ENCODE results near the gene PTPRR.

The PTPRR gene

GRCh38 chr12:70638639-70639360 is 281.7 kb downstream of the PTPRR start:
- no peak for DNase-seq

- no peak for DNase-seq
Observed at GRCh38 chr12:70637303-70638085, 283.0 kb downstream of the PTPRR start, which contains the start of gene PTPRB. Gene PTPRB, minus strand, starts transcription at chr12:70637429. Its CDS starts 34 bp downstream, at chr12:70637395.

GRCh38 chr12:70635755-70636154 is 284.8 kb downstream of the PTPRR start:
- no peak for DNase-seq

- DNase-seq, result no peak
Observed at GRCh38 chr12:70628701-70629480, 291.6 kb downstream of the PTPRR start.

GRCh38 chr12:70627677-70628076 is 292.9 kb downstream of the PTPRR start:
- DNase-seq, result no peak

GRCh38 chr12:70626180-70626579 is 294.4 kb downstream of the PTPRR start:
- no peak for DNase-seq

GRCh38 chr12:70619471-70620152 is 300.9 kb downstream of the PTPRR start:
- no peak for DNase-seq

GRCh38 chr12:70618371-70618770 is 302.2 kb downstream of the PTPRR start:
- no peak for DNase-seq

- DNase-seq, result no peak
Observed at GRCh38 chr12:70617450-70617849, 303.1 kb downstream of the PTPRR start.

- no peak for DNase-seq
Observed at GRCh38 chr12:70615174-70615866, 305.2 kb downstream of the PTPRR start.

- DNase-seq, result no peak
Observed at GRCh38 chr12:70609739-70610491, 310.6 kb downstream of the PTPRR start.

- DNase-seq, result no peak
Observed at GRCh38 chr12:70609203-70609602, 311.3 kb downstream of the PTPRR start.

- no peak for DNase-seq
Observed at GRCh38 chr12:70608184-70608583, 312.4 kb downstream of the PTPRR start.

- DNase-seq, result no peak
Observed at GRCh38 chr12:70607107-70607506, 313.4 kb downstream of the PTPRR start.

GRCh38 chr12:70605976-70606375 is 314.6 kb downstream of the PTPRR start:
- DNase-seq, result no peak

- DNase-seq, result no peak
Observed at GRCh38 chr12:70604662-70605061, 315.9 kb downstream of the PTPRR start.

GRCh38 chr12:70603044-70603443 is 317.5 kb downstream of the PTPRR start:
- DNase-seq, result no peak

GRCh38 chr12:70598467-70599193 is 321.9 kb downstream of the PTPRR start:
- DNase-seq, result no peak

GRCh38 chr12:70592664-70593063 is 327.9 kb downstream of the PTPRR start:
- no peak for DNase-seq

GRCh38 chr12:70590549-70591226 is 329.9 kb downstream of the PTPRR start:
- no peak for DNase-seq

Data from activated CD4-positive, alpha-beta T cell treated with anti-CD3 and anti-CD28 coated beads for 4 hours (primary cell).